NCI-H82 treated with DMSO at 0.1 percent for 48 hours (cell line): ENCODE results near the gene CFAP46.

ENCODE experiments used
- DNase-seq: peaks from one replicate; lab custom pipeline; 2025; ENCODE audit not compliant: unreplicated experiment; lab: John Stamatoyannopoulos, UW

CFAP46 gene

DNA sequence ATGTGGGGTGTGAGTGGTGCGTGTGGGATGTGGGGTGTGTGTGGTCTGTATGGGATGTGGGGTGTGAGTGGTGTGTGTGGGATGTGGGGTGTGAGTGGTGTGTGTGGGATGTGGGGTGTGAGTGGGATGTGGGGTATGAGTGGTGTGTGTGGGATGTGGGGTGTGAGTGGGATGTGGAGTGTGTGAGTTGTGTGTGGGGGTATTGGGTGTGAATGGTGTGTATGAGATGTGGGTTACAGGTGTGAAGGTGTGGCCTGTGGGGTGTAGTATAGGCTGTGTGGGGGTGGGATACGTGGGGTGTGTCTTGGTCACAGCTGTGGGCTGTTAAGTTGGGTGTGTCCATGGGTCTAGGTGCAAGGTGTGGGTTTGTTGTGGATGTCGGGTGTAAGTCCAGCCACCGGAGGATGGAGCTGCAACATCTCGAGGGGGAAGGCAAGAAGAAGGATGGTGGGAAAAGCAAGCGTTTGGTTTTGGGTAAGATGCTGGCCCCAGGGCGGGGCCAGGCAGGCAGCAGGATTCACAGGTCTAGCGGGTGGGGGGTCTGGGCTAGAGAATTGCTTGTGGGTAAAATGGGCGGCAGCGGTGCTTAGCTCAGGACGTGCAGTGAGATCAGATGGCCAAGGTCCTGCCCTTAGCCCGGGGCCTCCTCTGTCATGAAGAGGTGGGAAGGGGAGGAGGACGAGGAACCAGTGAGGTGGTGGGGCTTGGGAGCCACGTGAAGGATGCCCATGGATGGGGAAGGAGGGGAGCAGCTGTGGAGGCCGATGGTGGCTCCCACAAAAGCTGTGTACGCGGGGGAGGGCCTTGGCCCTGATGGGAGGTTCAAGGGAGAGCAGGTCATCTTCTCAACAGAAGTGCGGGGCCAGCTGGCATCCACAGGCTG, 60.1 kb downstream of the CFAP46 start:
- DNase-seq, result no peak

DNA sequence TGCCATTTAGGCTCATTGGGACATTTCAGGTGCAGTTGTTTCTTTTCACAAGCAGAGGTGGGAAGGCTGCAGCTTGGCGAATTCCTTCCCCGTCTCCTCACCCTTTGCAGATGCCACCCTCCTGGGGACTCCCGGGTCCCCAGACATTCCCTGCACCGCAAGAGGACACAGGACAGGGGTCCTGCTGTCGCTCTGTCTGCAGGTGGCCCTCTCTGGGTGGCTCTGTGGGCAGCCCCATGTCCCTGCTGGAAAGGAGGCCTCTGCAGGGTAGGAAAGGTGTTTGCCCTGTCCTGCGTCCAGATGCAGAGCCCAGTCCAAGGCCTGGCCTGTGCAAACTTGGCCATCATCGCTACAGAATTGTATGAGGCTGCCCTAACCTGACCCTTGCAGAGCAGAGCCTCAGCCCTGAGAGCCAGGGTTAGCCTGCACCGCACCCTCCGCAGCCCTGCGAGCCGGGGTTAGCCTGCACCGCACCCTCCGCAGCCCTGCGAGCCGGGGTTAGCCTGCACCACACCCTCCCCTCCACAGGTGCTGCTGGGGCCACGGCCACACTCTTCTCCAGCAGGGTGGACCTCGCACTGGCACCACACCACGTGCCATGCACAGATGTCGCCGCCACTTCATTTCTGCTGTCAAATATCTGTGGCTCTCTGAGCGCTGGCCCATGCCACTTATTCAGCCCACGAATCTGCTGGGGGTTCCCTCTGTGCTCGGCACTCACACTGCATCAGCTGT, 61.0 kb downstream of the CFAP46 start:
- DNase-seq, result no peak

- DNase-seq, result no peak
Measured at GRCh38 chr10:132880128-132880981, 62.0 kb downstream of the CFAP46 start.

- no peak for DNase-seq
Measured at GRCh38 chr10:132879408-132880127, 62.8 kb downstream of the CFAP46 start.

GRCh38 chr10:132878730-132879407, 63.5 kb downstream of the CFAP46 start:
- DNase-seq, result no peak

DNA sequence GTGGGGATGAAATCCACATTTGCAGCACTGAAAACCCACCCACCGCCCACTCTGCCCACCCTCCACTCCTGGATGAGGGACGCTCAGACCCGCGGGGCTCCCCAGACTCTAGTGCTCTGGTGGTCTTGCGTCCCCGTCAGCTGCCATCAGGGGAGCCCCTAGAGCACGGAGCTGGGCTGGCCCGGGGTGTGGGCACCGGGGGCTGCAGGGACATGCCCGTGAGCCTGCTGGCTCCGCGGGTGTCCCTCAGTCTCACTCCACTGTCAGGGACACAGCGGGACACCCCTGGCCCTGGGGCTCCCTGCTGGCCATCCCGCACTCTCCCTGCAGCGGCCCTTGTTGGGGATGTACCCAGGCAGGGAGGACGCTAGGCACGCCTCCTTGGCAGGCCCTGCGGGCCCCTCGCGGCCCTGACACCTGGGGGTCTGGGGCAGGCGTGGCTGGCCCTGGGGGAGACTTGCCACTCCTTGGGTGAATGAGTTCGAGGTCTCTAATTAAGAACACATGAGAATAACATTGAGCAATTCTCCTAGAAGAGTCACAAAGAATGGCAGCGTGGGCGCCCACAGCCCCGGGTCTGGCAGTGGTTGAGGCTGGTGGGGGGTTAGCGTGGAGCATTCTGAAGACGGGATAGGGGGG, 64.2 kb downstream of the CFAP46 start:
- no peak for DNase-seq

GRCh38 chr10:132877473-132877872, 64.9 kb downstream of the CFAP46 start:
- DNase-seq, result no peak

GRCh38 chr10:132876993-132877431, 65.4 kb downstream of the CFAP46 start:
- no peak for DNase-seq

DNA sequence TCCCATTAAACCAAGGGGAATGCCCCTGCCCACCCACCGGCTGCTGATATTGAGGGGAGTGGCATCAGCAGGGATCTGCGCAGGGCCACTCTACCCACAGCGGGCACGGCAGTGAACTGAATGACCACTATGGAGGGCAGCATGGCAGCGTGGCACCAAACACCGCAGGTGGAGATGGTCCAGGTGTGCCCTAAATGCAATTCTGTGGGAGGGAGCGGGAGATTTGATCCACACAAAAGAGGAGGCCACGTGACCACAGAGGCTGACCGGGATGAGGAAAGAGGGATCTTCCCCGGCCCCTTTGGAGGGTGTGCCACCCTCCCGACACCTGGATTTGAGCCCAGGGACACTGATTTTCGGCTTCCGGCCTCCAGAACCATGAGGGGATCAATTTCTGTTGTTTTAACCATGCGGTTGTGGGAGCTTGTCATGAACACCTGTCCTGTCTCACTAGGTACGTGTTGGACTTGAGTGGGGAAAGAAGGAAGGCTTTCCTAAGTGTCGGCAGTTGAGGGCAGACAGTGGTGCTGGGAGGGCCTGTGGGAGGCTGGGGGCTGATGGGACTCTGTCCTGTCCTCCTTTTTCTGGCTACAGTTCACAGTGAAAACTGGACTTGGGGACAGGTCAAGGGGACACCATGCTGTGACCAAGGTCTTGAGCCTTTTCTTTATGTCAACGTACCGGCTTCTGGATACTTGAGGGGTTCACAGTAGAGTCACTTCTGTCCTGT, 66.1 kb downstream of the CFAP46 start:
- no peak for DNase-seq

GRCh38 chr10:132875435-132875834, 66.9 kb downstream of the CFAP46 start:
- DNase-seq, result no peak

DNA sequence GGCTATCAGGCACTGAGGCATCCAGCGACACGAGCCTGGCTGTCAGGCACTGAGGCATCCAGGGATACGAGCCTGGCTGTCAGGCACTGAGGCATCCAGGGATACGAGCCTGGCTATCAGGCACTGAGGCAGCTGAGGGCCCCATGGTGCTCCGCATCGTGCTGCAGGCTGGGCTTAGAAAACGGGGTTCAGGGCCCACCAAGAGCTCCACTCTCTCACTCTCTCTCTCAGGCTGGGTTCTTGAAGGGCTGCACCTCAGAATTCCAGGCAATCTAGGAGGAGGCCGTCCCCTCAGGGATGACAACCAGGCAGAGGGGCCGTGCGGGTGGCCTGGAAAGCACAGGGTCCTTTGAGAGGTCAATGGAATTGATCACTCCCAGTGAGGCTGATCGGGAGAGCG, 69.0 kb downstream of the CFAP46 start:
- DNase-seq, result no peak

GRCh38 chr10:132872658-132873057, 69.7 kb downstream of the CFAP46 start:
- DNase-seq, result no peak

DNA sequence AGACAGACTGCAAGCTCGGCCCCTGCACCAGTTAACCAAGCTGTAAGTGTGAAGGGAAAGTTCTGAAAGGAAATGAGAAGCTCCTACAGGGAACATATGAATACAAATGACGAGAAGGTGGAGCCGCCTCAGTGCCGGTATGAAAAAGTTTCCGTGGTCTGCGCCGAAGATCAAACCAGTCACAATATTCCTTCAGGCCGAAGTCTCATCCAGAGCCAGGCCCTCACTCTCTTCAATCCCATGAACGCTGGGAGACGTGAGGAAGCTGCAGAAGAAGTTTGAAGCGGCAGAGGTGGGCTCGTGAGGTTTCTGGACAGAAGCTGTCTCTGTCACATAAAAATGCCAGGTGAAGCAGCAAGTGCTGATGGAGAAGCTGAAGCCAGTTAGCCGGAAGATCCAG, 71.9 kb downstream of the CFAP46 start:
- no peak for DNase-seq

DNA sequence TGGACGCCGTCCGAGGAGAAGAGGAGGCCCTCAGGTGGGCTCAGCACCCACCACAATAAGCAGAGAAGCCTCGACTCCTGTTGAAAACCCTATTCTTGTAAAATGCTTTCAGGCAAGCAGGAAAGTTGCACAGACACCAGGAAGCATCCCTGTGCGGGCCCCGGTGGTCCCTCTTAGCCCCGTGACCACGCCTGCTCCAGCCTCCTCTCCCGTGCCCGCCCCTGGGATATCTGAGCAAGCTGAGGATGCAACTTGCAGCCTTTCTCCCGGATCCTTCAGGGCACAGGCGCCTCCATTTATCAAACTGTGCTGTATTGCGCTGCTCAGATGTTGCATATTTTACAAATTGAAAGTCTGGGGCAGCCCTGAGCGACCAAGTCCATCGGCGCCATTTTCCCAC, 72.7 kb downstream of the CFAP46 start:
- no peak for DNase-seq

DNA sequence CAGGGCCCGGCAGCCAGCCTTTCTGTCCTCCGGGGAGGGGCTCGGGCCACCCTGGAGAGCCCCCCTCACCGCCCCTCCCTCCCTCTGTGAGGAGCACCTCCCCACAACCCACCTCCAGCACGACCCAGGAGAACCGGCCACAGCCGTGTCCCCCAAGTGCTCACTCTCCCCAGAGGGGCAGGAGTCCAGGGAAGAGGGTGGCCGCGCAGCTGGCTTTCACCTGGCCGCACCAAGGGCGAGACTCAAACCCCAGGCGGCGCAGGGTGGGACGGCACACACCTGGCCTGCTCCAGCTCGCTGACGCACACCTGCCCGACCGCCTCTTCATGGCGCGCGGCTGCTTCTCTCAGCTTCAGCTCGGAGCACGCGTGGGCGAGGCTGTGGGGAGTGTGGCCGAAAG, 73.4 kb downstream of the CFAP46 start:
- no peak for DNase-seq

- no peak for DNase-seq
Measured at GRCh38 chr10:132867801-132868644, 74.3 kb downstream of the CFAP46 start.

DNA sequence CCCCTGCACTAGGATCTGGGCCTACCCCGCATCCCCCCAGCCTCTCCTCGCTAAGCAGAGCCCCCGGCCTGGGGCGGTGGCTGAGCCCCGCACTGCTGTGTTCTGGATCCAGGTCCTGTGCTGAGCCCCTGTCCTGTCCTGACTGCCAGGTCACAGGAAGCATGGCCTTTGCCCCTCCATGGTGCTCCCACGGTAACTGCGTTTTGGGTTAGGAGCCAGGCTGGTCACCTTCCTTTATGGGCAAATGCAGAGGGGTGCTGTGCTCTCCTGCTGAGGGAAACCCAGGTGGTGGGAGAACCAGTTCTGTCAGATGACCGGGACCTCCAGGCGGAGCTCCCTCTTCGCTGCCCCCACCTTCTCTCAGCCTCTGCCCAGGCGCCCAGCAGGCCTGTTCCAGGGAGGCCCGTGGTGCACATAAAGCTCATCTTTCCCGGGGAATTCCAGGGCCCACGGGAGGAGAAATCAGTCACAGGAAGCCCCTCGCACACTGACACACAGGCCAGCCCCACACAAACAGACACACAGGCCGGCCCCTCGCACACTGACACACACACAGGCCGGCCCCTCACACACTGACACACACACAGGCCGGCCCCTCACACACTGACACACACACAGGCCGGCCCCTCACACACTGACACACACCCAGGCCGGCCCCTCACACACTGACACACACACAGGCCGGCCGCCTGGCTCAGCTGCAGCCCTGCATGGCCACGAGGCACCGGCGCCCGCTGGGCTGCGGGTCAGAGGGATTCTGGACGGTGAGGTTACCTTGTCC, 75.6 kb downstream of the CFAP46 start:
- DNase-seq, result no peak
